A673 (cell line): ENCODE data around the gene TENM4. TPM values are rescaled to one million over a fixed set of nuclear protein-coding genes. Genes with fewer than 3 reads are reported as not detected.

ENCODE experiments used
- BruUV-seq: library from RNA; stranded (reverse); fragments of 400-500 nt; replicated peaks from 2 replicates; lab custom pipeline; 2021; lab: Mats Ljungman, UMichigan
- CTCF ChIA-PET: fragments of 300-600 bp; sonication (Branson Sonifier 250); formaldehyde crosslinking; loops from one replicate; lab custom pipeline; 2022; ENCODE audit warnings: antibody characterized with exemption; lab: Charles Lee
- POLR2A ChIA-PET: fragments of 300-600 bp; sonication (Branson Sonifier 250); formaldehyde crosslinking; loops from one replicate; lab custom pipeline; 2022; ENCODE audit warnings: antibody characterized with exemption; ENCODE audit not compliant: low non-redundant PET; lab: Charles Lee
- DNase-seq: peaks from one replicate; pipeline ENCODE4 v3.0.0-alpha.2; 2015; ENCODE audit warnings: low spot score
- H3K27ac ChIP-seq: fragments of 200-600 bp; sonication (generic); 2 replicates; pipeline ENCODE4 v1.5.1; 2016; ENCODE audit warnings: mixed run types, low read depth, mild to moderate bottlenecking, mixed read lengths, antibody characterized with exemption, low read length; ENCODE audit not compliant: poor library complexity, severe bottlenecking
- H3K27me3 ChIP-seq: fragments of 200-600 bp; sonication (generic); replicated peaks from 2 replicates; pipeline ENCODE4 v1.6.1; 2017; ENCODE audit warnings: mixed run types, low read depth, mild to moderate bottlenecking, mixed read lengths, antibody characterized with exemption, low read length; ENCODE audit not compliant: insufficient read depth, poor library complexity
- H3K36me3 ChIP-seq: fragments of 200-600 bp; sonication (generic); 2 replicates; pipeline ENCODE4 v1.6.1; 2016; ENCODE audit warnings: mixed run types, mild to moderate bottlenecking, mixed read lengths, antibody characterized with exemption, low read length; ENCODE audit not compliant: insufficient read depth, poor library complexity, severe bottlenecking
- H3K4me1 ChIP-seq: fragments of 200-600 bp; sonication (generic); 2 replicates; pipeline ENCODE4 v1.6.1; 2017; ENCODE audit warnings: mixed run types, mild to moderate bottlenecking, mixed read lengths, antibody characterized with exemption, low read length; ENCODE audit not compliant: insufficient read depth, poor library complexity, severe bottlenecking
- H3K4me3 ChIP-seq: fragments of 200-600 bp; sonication (generic); 2 replicates; pipeline ENCODE4 v1.5.1; 2016; ENCODE audit warnings: low read depth, mixed run types, mild to moderate bottlenecking, mixed read lengths, low read length; ENCODE audit not compliant: poor library complexity, severe bottlenecking
- H3K9me3 ChIP-seq: fragments of 200-600 bp; sonication (generic); 2 replicates; pipeline ENCODE4 v1.6.1; 2016; ENCODE audit warnings: mixed run types, low read depth, mild to moderate bottlenecking, mixed read lengths, antibody characterized with exemption, low read length; ENCODE audit not compliant: poor library complexity, severe bottlenecking
- CTCF ChIP-seq: fragments of 300-800, 200-600 bp; sonication (generic); conservative IDR thresholded peaks from 2 replicates; pipeline ENCODE4 v1.5.1; 2017; ENCODE audit warnings: low read depth, mild to moderate bottlenecking, antibody characterized with exemption, low read length, moderate library complexity, mixed read lengths
- EZH2 ChIP-seq: fragments of 200-600 bp; sonication (generic); IDR thresholded peaks from 2 replicates; pipeline ENCODE4 v1.6.1; 2017; ENCODE audit warnings: borderline replicate concordance, low read depth, mild to moderate bottlenecking, mixed read lengths, antibody characterized with exemption, low read length; ENCODE audit not compliant: poor library complexity, severe bottlenecking
- intact Hi-C: fragments of 100-400 bp; cut with micrococcal nuclease; formaldehyde crosslinking; loops from one replicate; pipeline ENCODE4 v1.10.0; 2022; ENCODE audit not compliant: unreplicated experiment
- total RNA-seq: library from RNA; stranded (reverse); gene quantifications from 2 replicates; pipeline ENCODE4 v1.2.3, GENCODE V29; 2021

Gene TENM4
- total RNA-seq, 1 experiment from 2014 or later: 0.11 TPM

DNA sequence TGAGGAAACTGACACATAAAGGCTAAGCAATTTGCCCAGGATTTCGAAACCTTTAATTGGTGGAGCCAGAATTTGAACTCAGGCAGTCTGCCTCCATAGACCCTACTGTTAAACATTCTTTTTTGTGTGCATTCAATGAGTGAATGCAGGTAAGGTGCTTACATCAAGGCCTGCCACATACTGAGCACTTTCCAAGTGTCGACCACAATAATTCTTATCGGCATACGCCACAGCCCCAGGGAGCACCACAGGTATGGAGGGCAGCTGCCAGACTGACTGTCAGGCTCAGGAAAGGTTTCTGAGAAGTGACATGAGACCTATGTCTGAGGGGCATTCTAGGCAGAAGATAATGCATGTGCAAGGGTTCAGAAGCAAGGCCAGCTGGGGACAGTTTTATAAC, 531.4 kb downstream of the TENM4 start:
- no peak overlapping the region for H3K4me3 ChIP-seq
- ChIA-PET CTCF (no interaction called here), POLR2A (no interaction called here)
- H3K27me3 ChIP-seq: peaks cover 21% of the 10 kb centered on the region
- no peak overlapping the region for H3K27ac ChIP-seq
- BruUV-seq: no TSS peak
- TF ChIP-seq CTCF: no peak
- no peak for TF ChIP-seq EZH2
- H3K9me3 ChIP-seq: no peaks in the 10 kb centered on the region
- DNase-seq: no peak
- no peaks in the 10 kb centered on the region for H3K4me1 ChIP-seq
- intact Hi-C loops: no loop called here
- H3K36me3 ChIP-seq: no peaks in the 10 kb centered on the region

GRCh38 chr11:78907636-78908035, 533.2 kb downstream of the TENM4 start:
- POLR2A ChIA-PET: no interaction called here

GRCh38 chr11:78906566-78906965, 534.3 kb downstream of the TENM4 start:
- BruUV-seq: no TSS peak
- H3K36me3 ChIP-seq: no peaks in the 10 kb centered on the region
- no peak for DNase-seq
- CTCF ChIA-PET: no interaction called here
- no peaks in the 10 kb centered on the region for H3K4me1 ChIP-seq
- H3K27me3 ChIP-seq: peaks cover 13% of the 10 kb centered on the region
- intact Hi-C loops: no loop called here
- no peaks in the 10 kb centered on the region for H3K9me3 ChIP-seq
- no peak overlapping the region for H3K4me3 ChIP-seq
- H3K27ac ChIP-seq: no peak overlapping the region
- POLR2A ChIA-PET: no interaction called here
- TF ChIP-seq CTCF (no peak), EZH2 (no peak)

More at GRCh38 chr11:78907636-78908035, 533.2 kb downstream of the TENM4 start:
- BruUV-seq: no TSS peak
- H3K9me3 ChIP-seq: no peaks in the 10 kb centered on the region
- H3K36me3 ChIP-seq: no peaks in the 10 kb centered on the region
- H3K4me3 ChIP-seq: no peak overlapping the region
- CTCF ChIA-PET: no interaction called here
- no peak for DNase-seq
- H3K27me3 ChIP-seq: peaks cover 13% of the 10 kb centered on the region
- intact Hi-C loops: no loop called here
- no peak overlapping the region for H3K27ac ChIP-seq
- TF ChIP-seq CTCF (no peak), EZH2 (no peak)
- no peaks in the 10 kb centered on the region for H3K4me1 ChIP-seq
